GM19372 (cell line): ENCODE measurements around the gene TEKT2.

Source experiments
- ATAC-seq: cut with Tn5 transposase; IDR thresholded peaks from one replicate; pipeline ENCODE4 v1.9.1; 2021; ENCODE audit warnings: mild to moderate bottlenecking, low read depth, moderate library complexity; ENCODE audit not compliant: unreplicated experiment

TEKT2 gene

GRCh38 chr1:36087233-36088123 is 3.6 kb downstream of the TEKT2 start:
- no peak for ATAC-seq

GRCh38 chr1:36088265-36088576 is 4.3 kb downstream of the TEKT2 start:
- ATAC-seq = no peak

- ATAC-seq = peak; percentile 87
These were observed 4.9 kb downstream of the TEKT2 start, which contains the start of gene ADPRS for GRCh38 chr1:36088577-36089392. ADPRS (plus strand) TSS chr1:36088892; CDS start chr1:36088905, 13 bp downstream.

GRCh38 chr1:36089393-36090121 is 5.7 kb downstream of the TEKT2 start:
- ATAC-seq = peak; percentile 6

GRCh38 chr1:36091141-36091540 is 7.2 kb downstream of the TEKT2 start:
- ATAC-seq = no peak

GRCh38 chr1:36091698-36092097 is 7.8 kb downstream of the TEKT2 start:
- ATAC-seq = no peak

- ATAC-seq = no peak
These were observed 8.4 kb downstream of the TEKT2 start for GRCh38 chr1:36092166-36092797.

- no peak for ATAC-seq
These were observed 8.9 kb downstream of the TEKT2 start for GRCh38 chr1:36092798-36093185.

- ATAC-seq = no peak
These were observed 9.3 kb downstream of the TEKT2 start for GRCh38 chr1:36093226-36093625.

- ATAC-seq = no peak
These were observed 10.0 kb downstream of the TEKT2 start for GRCh38 chr1:36093929-36094328.

- no peak for ATAC-seq
These were observed 10.7 kb downstream of the TEKT2 start for GRCh38 chr1:36094621-36095061.

GRCh38 chr1:36095760-36096405 is 12.0 kb downstream of the TEKT2 start:
- ATAC-seq = no peak

GRCh38 chr1:36096500-36097432 is 12.9 kb downstream of the TEKT2 start:
- ATAC-seq = no peak

GRCh38 chr1:36097693-36098585 is 14.0 kb downstream of the TEKT2 start:
- no peak for ATAC-seq

GRCh38 chr1:36098650-36099365 is 14.9 kb downstream of the TEKT2 start:
- no peak for ATAC-seq

GRCh38 chr1:36099681-36100341 is 15.9 kb downstream of the TEKT2 start:
- no peak for ATAC-seq

- ATAC-seq = no peak
These were observed 16.5 kb downstream of the TEKT2 start for GRCh38 chr1:36100376-36100775.
